ENCODE results near the gene MRPS7.
A peak's percentile ranks its signal among the peaks of the same experiment; 100 is the strongest.
"Not testable (repeated sequence)": the region's sequence is repeated elsewhere in the genome, so short reads cannot be mapped to it uniquely, and the experiment has no call there.

MRPS7 gene

DNA sequence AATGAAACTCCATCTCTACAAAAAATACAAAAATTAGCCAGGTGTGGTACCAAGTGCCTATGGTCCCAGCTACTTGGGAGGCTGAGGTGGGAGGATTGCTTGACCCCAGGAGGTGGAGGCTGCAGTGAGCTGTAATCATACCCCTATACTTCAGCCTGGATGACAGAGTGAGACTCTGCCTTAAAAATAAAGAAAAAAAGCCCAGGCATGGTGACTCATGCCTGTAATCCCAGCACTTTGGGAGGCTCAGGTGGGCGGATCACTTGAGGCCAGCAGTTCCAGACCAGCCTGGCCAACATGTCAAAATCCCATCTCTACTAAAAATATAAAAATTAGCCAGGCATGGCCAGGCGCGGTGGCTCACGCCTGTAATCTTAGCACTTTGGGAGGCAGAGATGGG lies 18.5 kb downstream of the MRPS7 start:
- not testable (repeated sequence) for H4K91ac ChIP-seq (ENCODE audit: low read depth, low read length, poor library complexity); H3K9ac ChIP-seq (ENCODE audit: low read depth, low read length, poor library complexity); H2BK5ac ChIP-seq (ENCODE audit: low read length); H3K4me2 ChIP-seq (ENCODE audit: insufficient read depth, low read length, poor library complexity, severe bottlenecking); H3K36me3 ChIP-seq (replicated peaks in 1 of 2; ENCODE audit: control insufficient read depth in 2 of 2, insufficient read depth in 2 of 2, low read length in 2 of 2); H2AK5ac ChIP-seq (ENCODE audit: low read depth, low read length); H2BK15ac ChIP-seq (ENCODE audit: low read length); H3K27ac ChIP-seq (replicated peaks; ENCODE audit: low read length); H3K23ac ChIP-seq (ENCODE audit: low read depth, low read length, poor library complexity); H2AFZ ChIP-seq (ENCODE audit: low read length); H3K14ac ChIP-seq (ENCODE audit: low read length); H3K4me3 ChIP-seq (ENCODE audit: low read length in 2 of 2); H3K27me3 ChIP-seq (ENCODE audit: control insufficient read depth in 3 of 3, insufficient read depth in 3 of 3, low read depth in 1 of 3, low read length in 3 of 3); H3K4me1 ChIP-seq (ENCODE audit: control insufficient read depth in 2 of 2, insufficient read depth in 1 of 2, low read depth in 1 of 2, low read length in 2 of 2); H2BK12ac ChIP-seq (ENCODE audit: low read length); H3K79me1 ChIP-seq (ENCODE audit: low read depth, low read length); H4K8ac ChIP-seq (ENCODE audit: low read depth, low read length); DNase-seq (ENCODE audit: low spot score); H3K18ac ChIP-seq (ENCODE audit: low read length); H2BK120ac ChIP-seq (ENCODE audit: low read depth, low read length); H3K9me3 ChIP-seq (replicated peaks in 1 of 2; ENCODE audit: control insufficient read depth in 2 of 2, insufficient read depth in 1 of 2, low read depth in 1 of 2, low read length in 2 of 2); H3K4ac ChIP-seq (ENCODE audit: low read length)
- no CpG with 5 or more reads among the region's 4 CpGs for WGBS, 2 donors (ENCODE audit: extremely low coverage in 2 of 2, insufficient read length in 2 of 2, insufficient replicate concordance in 1 of 2)

DNA sequence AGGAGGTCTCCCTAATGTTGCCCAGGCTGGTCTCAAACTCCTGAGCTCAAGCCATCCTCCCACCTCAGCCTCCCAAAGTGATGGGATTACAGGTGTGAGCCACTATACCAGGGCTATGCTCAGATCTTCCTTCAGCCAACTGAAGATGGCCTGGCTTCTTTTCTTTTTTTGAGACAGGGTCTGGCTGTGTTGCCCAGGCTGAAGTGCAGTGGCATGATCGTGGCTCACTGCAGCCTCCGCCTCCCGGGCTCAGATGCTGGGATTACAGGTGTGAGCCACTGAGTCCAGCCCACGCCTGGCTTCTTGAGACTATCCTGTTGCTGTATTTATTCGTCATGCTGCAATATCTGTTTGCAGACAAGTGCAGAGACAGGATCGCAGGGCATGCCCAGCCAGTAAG lies 23.4 kb downstream of the MRPS7 start:
- no peak for DNase-seq (ENCODE audit: low spot score)
- H2AK5ac ChIP-seq (ENCODE audit: low read depth, low read length): no peak overlapping the region
- no peak overlapping the region for H4K8ac ChIP-seq (ENCODE audit: low read depth, low read length)
- H3K36me3 ChIP-seq (replicated peaks in 1 of 2; ENCODE audit: control insufficient read depth in 2 of 2, insufficient read depth in 2 of 2, low read length in 2 of 2): peaks cover 5% of the 10 kb centered on the region in 2 donors
- H3K23ac ChIP-seq (ENCODE audit: low read depth, low read length, poor library complexity): no peak overlapping the region
- no peak overlapping the region for H2BK5ac ChIP-seq (ENCODE audit: low read length)
- no peak overlapping the region for H3K4ac ChIP-seq (ENCODE audit: low read length)
- H2AFZ ChIP-seq (ENCODE audit: low read length): no peak overlapping the region
- H3K4me3 ChIP-seq (ENCODE audit: low read length in 2 of 2): no peak overlapping the region
- no CpG with 5 or more reads among the region's 6 CpGs for WGBS, 2 donors (ENCODE audit: extremely low coverage in 2 of 2, insufficient read length in 2 of 2, insufficient replicate concordance in 1 of 2)
- H3K9ac ChIP-seq (ENCODE audit: low read depth, low read length, poor library complexity): no peak overlapping the region
- no peaks in the 10 kb centered on the region for H3K4me1 ChIP-seq (ENCODE audit: control insufficient read depth in 2 of 2, insufficient read depth in 1 of 2, low read depth in 1 of 2, low read length in 2 of 2)
- H3K4me2 ChIP-seq (ENCODE audit: insufficient read depth, low read length, poor library complexity, severe bottlenecking): no peak overlapping the region
- no peaks in the 10 kb centered on the region for H3K9me3 ChIP-seq (replicated peaks in 1 of 2; ENCODE audit: control insufficient read depth in 2 of 2, insufficient read depth in 1 of 2, low read depth in 1 of 2, low read length in 2 of 2)
- no peak overlapping the region for H4K91ac ChIP-seq (ENCODE audit: low read depth, low read length, poor library complexity)
- H3K27me3 ChIP-seq (ENCODE audit: control insufficient read depth in 3 of 3, insufficient read depth in 3 of 3, low read depth in 1 of 3, low read length in 3 of 3): peaks cover 0 to 6% (median 0%) of the 10 kb centered on the region in 3 experiments
- no peaks in the 10 kb centered on the region for H3K79me1 ChIP-seq (ENCODE audit: low read depth, low read length)
- no peak overlapping the region for H3K18ac ChIP-seq (ENCODE audit: low read length)
- H2BK12ac ChIP-seq (ENCODE audit: low read length): no peak overlapping the region
- no peak overlapping the region for H2BK15ac ChIP-seq (ENCODE audit: low read length)
- no peak overlapping the region for H3K27ac ChIP-seq (replicated peaks; ENCODE audit: low read length)
- no peak overlapping the region for H3K14ac ChIP-seq (ENCODE audit: low read length)
- H2BK120ac ChIP-seq (ENCODE audit: low read depth, low read length): no peak overlapping the region

DNA sequence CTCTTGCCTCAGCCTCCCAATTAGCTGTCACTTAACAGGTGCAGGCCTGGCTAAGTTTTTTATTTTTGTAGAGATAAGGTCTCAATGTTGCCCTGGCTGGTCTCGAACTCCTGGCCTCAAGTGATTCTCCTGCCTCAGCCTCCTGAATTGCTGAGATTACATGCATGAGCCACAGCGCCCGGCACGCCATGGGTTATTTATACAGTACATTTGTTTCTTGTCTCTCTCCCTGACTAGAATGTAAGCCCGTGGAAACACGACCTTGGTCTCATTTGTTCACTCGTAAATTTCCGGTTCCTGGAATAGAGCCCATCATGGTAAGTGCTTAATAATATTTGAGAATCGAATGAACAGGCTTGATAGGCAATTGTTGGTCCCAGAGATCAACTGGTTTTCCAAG lies 25.5 kb downstream of the MRPS7 start:
- H3K27me3 ChIP-seq (ENCODE audit: control insufficient read depth in 3 of 3, insufficient read depth in 3 of 3, low read depth in 1 of 3, low read length in 3 of 3): peaks cover 0 to 7% (median 0%) of the 10 kb centered on the region in 3 experiments
- no peak overlapping the region for H3K4ac ChIP-seq (ENCODE audit: low read length)
- no peak overlapping the region for H3K4me3 ChIP-seq (ENCODE audit: low read length in 2 of 2)
- H3K36me3 ChIP-seq (replicated peaks in 1 of 2; ENCODE audit: control insufficient read depth in 2 of 2, insufficient read depth in 2 of 2, low read length in 2 of 2): peaks cover 5% of the 10 kb centered on the region in 2 donors
- H2BK120ac ChIP-seq (ENCODE audit: low read depth, low read length): no peak overlapping the region
- H2BK5ac ChIP-seq (ENCODE audit: low read length): no peak overlapping the region
- H2AK5ac ChIP-seq (ENCODE audit: low read depth, low read length): no peak overlapping the region
- no peak overlapping the region for H3K9ac ChIP-seq (ENCODE audit: low read depth, low read length, poor library complexity)
- H3K27ac ChIP-seq (replicated peaks; ENCODE audit: low read length): no peak overlapping the region
- no peak overlapping the region for H3K4me2 ChIP-seq (ENCODE audit: insufficient read depth, low read length, poor library complexity, severe bottlenecking)
- no peak overlapping the region for H2BK12ac ChIP-seq (ENCODE audit: low read length)
- no peak for DNase-seq (ENCODE audit: low spot score)
- no peak overlapping the region for H3K23ac ChIP-seq (ENCODE audit: low read depth, low read length, poor library complexity)
- H3K79me1 ChIP-seq (ENCODE audit: low read depth, low read length): no peaks in the 10 kb centered on the region
- no peak overlapping the region for H3K14ac ChIP-seq (ENCODE audit: low read length)
- no CpG with 5 or more reads among the region's 9 CpGs for WGBS, 2 donors (ENCODE audit: extremely low coverage in 2 of 2, insufficient read length in 2 of 2, insufficient replicate concordance in 1 of 2)
- no peak overlapping the region for H4K91ac ChIP-seq (ENCODE audit: low read depth, low read length, poor library complexity)
- no peak overlapping the region for H4K8ac ChIP-seq (ENCODE audit: low read depth, low read length)
- no peak overlapping the region for H3K18ac ChIP-seq (ENCODE audit: low read length)
- H3K9me3 ChIP-seq (replicated peaks in 1 of 2; ENCODE audit: control insufficient read depth in 2 of 2, insufficient read depth in 1 of 2, low read depth in 1 of 2, low read length in 2 of 2): no peaks in the 10 kb centered on the region
- H2AFZ ChIP-seq (ENCODE audit: low read length): no peak overlapping the region
- no peaks in the 10 kb centered on the region for H3K4me1 ChIP-seq (ENCODE audit: control insufficient read depth in 2 of 2, insufficient read depth in 1 of 2, low read depth in 1 of 2, low read length in 2 of 2)
- H2BK15ac ChIP-seq (ENCODE audit: low read length): no peak overlapping the region

DNA sequence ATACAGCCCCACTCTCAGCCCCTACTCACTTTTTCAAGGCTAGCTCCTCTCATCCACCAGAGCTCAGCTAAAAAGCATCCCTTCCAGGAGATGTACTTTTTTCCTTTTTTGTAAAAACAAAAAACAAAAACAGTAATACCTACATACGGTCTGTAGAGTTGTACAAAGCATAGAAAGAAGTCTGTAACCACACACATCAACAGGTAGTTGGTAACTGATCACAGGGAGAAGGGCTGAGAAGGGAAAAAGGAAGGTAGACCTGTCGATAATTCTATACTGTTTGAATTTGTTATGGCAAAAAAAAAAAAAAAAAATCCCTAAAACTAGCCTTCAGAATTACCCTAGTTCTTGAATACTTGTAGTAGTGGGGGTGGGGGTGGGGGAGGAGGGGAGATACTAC lies 26.7 kb downstream of the MRPS7 start:
- no CpG with 5 or more reads among the region's 2 CpGs for WGBS, 2 donors (ENCODE audit: extremely low coverage in 2 of 2, insufficient read length in 2 of 2, insufficient replicate concordance in 1 of 2)
- H2BK15ac ChIP-seq (ENCODE audit: low read length): no peak overlapping the region

More for the DNA sequence above, 26.7 kb downstream of the MRPS7 start:
- no peak overlapping the region for H3K9ac ChIP-seq (ENCODE audit: low read depth, low read length, poor library complexity)
- H2BK12ac ChIP-seq (ENCODE audit: low read length): no peak overlapping the region
- no peak overlapping the region for H2AK5ac ChIP-seq (ENCODE audit: low read depth, low read length)
- no peak overlapping the region for H4K8ac ChIP-seq (ENCODE audit: low read depth, low read length)
- H2BK5ac ChIP-seq (ENCODE audit: low read length): no peak overlapping the region
- H3K4me1 ChIP-seq (ENCODE audit: control insufficient read depth in 2 of 2, insufficient read depth in 1 of 2, low read depth in 1 of 2, low read length in 2 of 2): no peaks in the 10 kb centered on the region
- H3K14ac ChIP-seq (ENCODE audit: low read length): no peak overlapping the region
- H3K4me2 ChIP-seq (ENCODE audit: insufficient read depth, low read length, poor library complexity, severe bottlenecking): peak overlapping the region; percentile 96
- no peak overlapping the region for H3K23ac ChIP-seq (ENCODE audit: low read depth, low read length, poor library complexity)
- H3K79me1 ChIP-seq (ENCODE audit: low read depth, low read length): no peaks in the 10 kb centered on the region
- no peak for DNase-seq (ENCODE audit: low spot score)
- H4K91ac ChIP-seq (ENCODE audit: low read depth, low read length, poor library complexity): no peak overlapping the region
- H2AFZ ChIP-seq (ENCODE audit: low read length): peak overlapping the region; percentile 98
- H2BK120ac ChIP-seq (ENCODE audit: low read depth, low read length): no peak overlapping the region
- H3K9me3 ChIP-seq (replicated peaks in 1 of 2; ENCODE audit: control insufficient read depth in 2 of 2, insufficient read depth in 1 of 2, low read depth in 1 of 2, low read length in 2 of 2): no peaks in the 10 kb centered on the region
- H3K27ac ChIP-seq (replicated peaks; ENCODE audit: low read length): no peak overlapping the region
- H3K4me3 ChIP-seq (ENCODE audit: low read length in 2 of 2): peak overlapping the region in 1 of 2 donors; percentile 88
- H3K27me3 ChIP-seq (ENCODE audit: control insufficient read depth in 3 of 3, insufficient read depth in 3 of 3, low read depth in 1 of 3, low read length in 3 of 3): peaks cover 0 to 7% (median 0%) of the 10 kb centered on the region in 3 experiments
- peaks cover 5% of the 10 kb centered on the region in 2 donors for H3K36me3 ChIP-seq (replicated peaks in 1 of 2; ENCODE audit: control insufficient read depth in 2 of 2, insufficient read depth in 2 of 2, low read length in 2 of 2)
- no peak overlapping the region for H3K4ac ChIP-seq (ENCODE audit: low read length)
- H3K18ac ChIP-seq (ENCODE audit: low read length): no peak overlapping the region
